DND-41 (cell line): ENCODE measurements around the gene ZNF823.

Experiments used
- ATAC-seq: fragments of 200-7000 bp; cut with Tn5 transposase; 3 replicates; pipeline ENCODE4 v1.9.1; 2021; ENCODE audit warnings: low read depth; ENCODE audit not compliant: insufficient read depth
- DNase-seq: peaks from one replicate; pipeline ENCODE4 v3.0.0-alpha.2; 2020
- H2AFZ ChIP-seq: 2 replicates; pipeline ENCODE4 v1.6.0; 2012; ENCODE audit warnings: low read depth, low read length
- H3K27ac ChIP-seq: 2 replicates; pipeline ENCODE4 v1.5.1; 2012; ENCODE audit warnings: low read length, inconsistent platforms
- H3K27me3 ChIP-seq: fragments of 200-600 bp; sonication (generic); 2 replicates; pipeline ENCODE4 v1.6.0; 2012; ENCODE audit warnings: low read length, mild to moderate bottlenecking, inconsistent platforms; ENCODE audit not compliant: insufficient read depth, poor library complexity
- H3K36me3 ChIP-seq: 2 replicates; pipeline ENCODE4 v1.5.1; 2012; ENCODE audit warnings: low read length, inconsistent platforms; ENCODE audit not compliant: insufficient read depth
- H3K4me1 ChIP-seq: 2 replicates; pipeline ENCODE4 v1.5.1; 2012; ENCODE audit warnings: mild to moderate bottlenecking, low read length; ENCODE audit not compliant: insufficient read depth
- H3K4me2 ChIP-seq: 2 replicates; pipeline ENCODE4 v1.6.0; 2012; ENCODE audit warnings: mild to moderate bottlenecking, moderate library complexity, low read length, inconsistent platforms; ENCODE audit not compliant: insufficient read depth
- H3K4me3 ChIP-seq, 2 experiments: fragments of 200-600 bp in 1 of 2; shearing (Covaris generic) in 1 of 2; 2 replicates each; pipeline ENCODE4 v1.5.1; 2012 to 2016; ENCODE audit warnings: inconsistent platforms in 2 of 2, low read length in 2 of 2, mild to moderate bottlenecking in 2 of 2, low read depth in 1 of 2, moderate library complexity in 1 of 2
- H3K79me2 ChIP-seq: 2 replicates; pipeline ENCODE4 v1.6.0; 2012; ENCODE audit warnings: low read length, inconsistent platforms; ENCODE audit not compliant: insufficient read depth
- H3K9ac ChIP-seq: 2 replicates; pipeline ENCODE4 v1.6.0; 2012; ENCODE audit warnings: low read depth, mild to moderate bottlenecking, inconsistent platforms, low read length, moderate library complexity
- H3K9me3 ChIP-seq: 2 replicates; pipeline ENCODE4 v1.5.1; 2012; ENCODE audit warnings: low read length, moderate library complexity, mild to moderate bottlenecking, inconsistent platforms; ENCODE audit not compliant: insufficient read depth, severe bottlenecking
- H4K20me1 ChIP-seq: 2 replicates; pipeline ENCODE4 v1.6.0; 2012; ENCODE audit warnings: low read length; ENCODE audit not compliant: insufficient read depth
- CTCF ChIP-seq: IDR thresholded peaks from 2 replicates; pipeline ENCODE4 v1.5.1; 2012; ENCODE audit warnings: borderline replicate concordance, low read length, moderate library complexity, mild to moderate bottlenecking; ENCODE audit not compliant: poor library complexity, severe bottlenecking; ENCODE audit errors: extremely low read depth
- EZH2 ChIP-seq: IDR thresholded peaks from 3 replicates; pipeline ENCODE4 v1.6.1; 2012; ENCODE audit warnings: borderline replicate concordance, low read depth, mild to moderate bottlenecking, moderate library complexity, low read length, inconsistent platforms; ENCODE audit not compliant: severe bottlenecking

The ZNF823 gene

GRCh38 chr19:11675569-11675968 lies 63.2 kb downstream of the ZNF823 start:
- DNase-seq: no peak

DNA sequence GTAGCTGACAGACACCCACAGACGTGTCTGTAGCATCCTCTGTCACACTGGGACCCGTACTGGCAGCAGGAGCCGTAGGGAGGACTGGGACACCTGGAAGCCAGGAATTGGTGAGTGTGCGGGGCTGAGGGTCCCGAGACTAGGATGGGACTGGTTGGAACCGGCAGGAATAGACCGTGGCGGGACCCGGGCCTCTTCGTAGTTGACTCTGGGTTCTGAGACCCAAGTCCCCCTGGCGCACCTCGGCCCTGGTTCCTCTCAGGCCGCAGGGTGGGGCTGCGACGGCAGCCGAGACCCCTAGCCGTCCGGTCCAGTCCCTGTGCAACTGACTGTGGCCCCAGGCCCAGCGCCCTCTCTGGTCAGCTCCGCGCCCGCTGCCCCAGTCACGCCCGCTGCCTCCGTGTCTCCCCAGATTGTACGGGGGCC lies 64.7 kb downstream of the ZNF823 start:
- DNase-seq (no peak), ATAC-seq (no peak)
- H3K4me3 ChIP-seq: no peak overlapping the region
- peaks cover 11% of the 10 kb centered on the region; the same call in 1 of the 2 replicates for H3K36me3 ChIP-seq
- H2AFZ ChIP-seq: no peak overlapping the region
- peaks cover 3% of the 10 kb centered on the region for H3K9me3 ChIP-seq
- no peak for TF ChIP-seq CTCF
- TF ChIP-seq EZH2: no peak
- no peak overlapping the region for H3K9ac ChIP-seq
- no peak overlapping the region for H3K27ac ChIP-seq
- H3K27me3 ChIP-seq: no peaks in the 10 kb centered on the region
- H4K20me1 ChIP-seq: no peaks in the 10 kb centered on the region
- no peak overlapping the region for H3K4me2 ChIP-seq
- H3K79me2 ChIP-seq: no peaks in the 10 kb centered on the region
- H3K4me1 ChIP-seq: no peaks in the 10 kb centered on the region

More at GRCh38 chr19:11675569-11675968, 63.2 kb downstream of the ZNF823 start:
- H2AFZ ChIP-seq: no peak overlapping the region
- no peak overlapping the region for H3K4me3 ChIP-seq
- no peak for ATAC-seq
- no peaks in the 10 kb centered on the region for H3K27me3 ChIP-seq
- TF ChIP-seq CTCF: no peak
- TF ChIP-seq EZH2: no peak
- H3K36me3 ChIP-seq: peaks cover 13% of the 10 kb centered on the region; the same call in 1 of the 2 replicates
- H3K9me3 ChIP-seq: peaks cover 10% of the 10 kb centered on the region
- no peaks in the 10 kb centered on the region for H3K4me1 ChIP-seq
- H3K9ac ChIP-seq: no peak overlapping the region
- no peaks in the 10 kb centered on the region for H4K20me1 ChIP-seq
- H3K27ac ChIP-seq: no peak overlapping the region
- no peak overlapping the region for H3K4me2 ChIP-seq
- H3K79me2 ChIP-seq: no peaks in the 10 kb centered on the region

DNA sequence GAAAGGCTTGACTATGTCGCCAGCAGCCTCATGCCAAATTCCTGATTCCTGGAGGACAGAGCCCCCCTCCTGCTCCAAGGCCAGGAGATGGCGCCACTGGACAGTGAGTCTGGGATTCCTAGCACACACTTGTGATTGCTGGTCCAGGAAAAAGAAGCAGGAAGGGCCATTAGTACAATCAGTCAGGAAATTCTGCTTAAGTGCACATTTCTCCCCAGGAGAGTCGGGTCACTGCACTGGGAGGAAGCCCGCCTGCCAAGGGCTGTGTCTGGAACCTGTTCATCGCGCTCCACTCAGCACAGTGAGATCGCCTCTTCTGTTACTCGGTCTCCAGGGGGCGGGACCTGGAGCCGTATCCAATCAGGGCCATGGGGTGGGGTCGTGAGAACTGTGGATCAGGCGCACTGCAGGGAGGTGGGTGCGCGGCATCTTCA lies 65.1 kb downstream of the ZNF823 start:
- no peaks in the 10 kb centered on the region for H3K79me2 ChIP-seq
- no peak overlapping the region for H3K4me2 ChIP-seq
- no peak overlapping the region for H3K27ac ChIP-seq
- H3K27me3 ChIP-seq: no peaks in the 10 kb centered on the region
- ATAC-seq: peak; percentile 48; the same call in 1 of the 3 replicates
- H3K9me3 ChIP-seq: peaks cover 3% of the 10 kb centered on the region
- H3K36me3 ChIP-seq: peaks cover 11% of the 10 kb centered on the region; the same call in 1 of the 2 replicates
- H3K9ac ChIP-seq: no peak overlapping the region
- TF ChIP-seq CTCF: peak; percentile 73
- TF ChIP-seq EZH2: no peak
- H4K20me1 ChIP-seq: no peaks in the 10 kb centered on the region
- no peak overlapping the region for H2AFZ ChIP-seq
- no peak overlapping the region for H3K4me3 ChIP-seq
- no peaks in the 10 kb centered on the region for H3K4me1 ChIP-seq
- peak; percentile 36 for DNase-seq
